Activated naive CD4-positive, alpha-beta T cell (primary cell): ENCODE measurements around the gene ACR.
"Not testable (repeated sequence)": the region's sequence is repeated elsewhere in the genome, so short reads cannot be mapped to it uniquely, and the experiment has no call there.

Experiments used
- DNase-seq, 4 experiments: peaks; one replicate each; lab custom pipeline; 2025; lab: John Stamatoyannopoulos, UW

The ACR gene

DNA sequence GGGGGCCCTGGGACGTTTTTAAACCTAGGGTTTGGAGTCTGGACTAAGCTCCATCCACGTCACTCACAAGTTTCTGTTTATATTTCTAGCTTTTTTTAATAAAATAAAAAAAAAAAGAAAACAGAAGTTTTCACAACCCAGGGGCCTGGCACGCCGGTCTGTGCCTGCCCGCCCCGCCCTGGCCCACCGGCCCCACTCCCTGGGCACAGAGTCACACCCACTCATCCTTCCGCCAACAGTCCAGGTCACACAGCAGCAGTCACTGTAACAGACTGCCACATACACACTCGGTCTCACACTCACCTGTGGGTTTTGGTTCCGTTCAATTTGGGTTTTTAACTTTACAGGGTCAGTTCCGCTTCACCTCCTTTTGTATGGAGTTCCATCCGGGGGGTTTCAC lies 5.3 kb upstream of the ACR start:
- no peak for DNase-seq

DNA sequence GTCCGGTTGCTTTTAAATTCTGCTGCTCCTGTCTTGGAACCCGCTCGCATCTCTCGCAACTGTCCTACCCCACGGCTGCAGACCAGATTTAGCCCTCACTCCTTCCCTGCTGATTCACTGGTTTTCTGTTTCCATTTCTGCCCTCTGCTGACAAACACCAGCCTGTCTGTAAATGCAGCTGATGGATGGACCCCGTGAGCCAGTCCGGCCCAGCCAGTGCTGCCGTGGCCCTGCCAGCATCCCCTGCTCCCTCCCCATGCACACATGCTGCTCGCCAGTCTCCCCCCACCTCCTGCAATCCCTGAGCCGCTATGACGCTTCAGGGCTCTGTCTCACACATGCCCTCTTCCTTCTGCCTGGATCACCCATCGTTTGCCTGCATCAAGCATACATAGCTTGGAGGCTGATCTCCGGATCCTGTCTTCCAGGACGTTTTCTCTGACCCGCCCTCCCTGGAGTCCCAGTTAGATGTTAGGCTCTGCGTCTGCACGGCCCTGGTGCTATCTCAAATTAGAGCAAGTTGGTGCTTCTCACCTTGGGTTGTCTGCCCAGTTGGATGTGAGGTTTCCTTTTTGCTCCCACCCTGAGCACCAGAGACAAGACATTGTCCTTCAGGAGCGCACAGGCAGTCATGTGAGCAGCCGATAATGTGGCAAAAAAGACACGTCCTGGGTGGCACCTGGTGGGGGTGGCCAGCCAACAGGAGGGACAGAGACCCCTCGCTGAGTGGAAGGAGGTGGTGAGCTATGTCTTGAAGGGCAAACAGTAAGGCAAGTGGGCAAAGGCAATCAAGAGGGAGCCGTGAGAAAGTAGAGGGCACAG lies 4.3 kb upstream of the ACR start:
- DNase-seq, result no peak

DNA sequence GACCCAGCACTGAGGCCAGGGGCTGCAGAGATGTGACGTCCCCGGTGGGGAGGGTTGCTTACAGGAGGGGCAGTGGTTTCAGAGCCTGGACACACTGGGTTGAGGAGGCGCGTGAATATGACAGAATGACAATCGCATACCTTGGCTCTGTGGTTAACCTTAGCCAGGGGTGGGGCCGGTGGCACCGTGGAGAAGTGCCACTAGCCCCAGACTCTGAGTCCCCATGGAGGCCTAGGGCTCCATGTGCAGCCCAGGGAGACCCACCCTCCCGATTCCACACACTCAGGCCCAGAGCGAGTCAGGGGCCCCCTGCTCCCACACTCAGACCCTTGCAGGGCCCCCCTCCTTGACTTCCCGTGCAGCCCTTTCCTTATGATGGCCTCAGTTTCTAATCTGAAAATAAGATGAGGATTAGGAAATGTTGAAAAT lies 3.6 kb upstream of the ACR start:
- DNase-seq, result no peak

DNA sequence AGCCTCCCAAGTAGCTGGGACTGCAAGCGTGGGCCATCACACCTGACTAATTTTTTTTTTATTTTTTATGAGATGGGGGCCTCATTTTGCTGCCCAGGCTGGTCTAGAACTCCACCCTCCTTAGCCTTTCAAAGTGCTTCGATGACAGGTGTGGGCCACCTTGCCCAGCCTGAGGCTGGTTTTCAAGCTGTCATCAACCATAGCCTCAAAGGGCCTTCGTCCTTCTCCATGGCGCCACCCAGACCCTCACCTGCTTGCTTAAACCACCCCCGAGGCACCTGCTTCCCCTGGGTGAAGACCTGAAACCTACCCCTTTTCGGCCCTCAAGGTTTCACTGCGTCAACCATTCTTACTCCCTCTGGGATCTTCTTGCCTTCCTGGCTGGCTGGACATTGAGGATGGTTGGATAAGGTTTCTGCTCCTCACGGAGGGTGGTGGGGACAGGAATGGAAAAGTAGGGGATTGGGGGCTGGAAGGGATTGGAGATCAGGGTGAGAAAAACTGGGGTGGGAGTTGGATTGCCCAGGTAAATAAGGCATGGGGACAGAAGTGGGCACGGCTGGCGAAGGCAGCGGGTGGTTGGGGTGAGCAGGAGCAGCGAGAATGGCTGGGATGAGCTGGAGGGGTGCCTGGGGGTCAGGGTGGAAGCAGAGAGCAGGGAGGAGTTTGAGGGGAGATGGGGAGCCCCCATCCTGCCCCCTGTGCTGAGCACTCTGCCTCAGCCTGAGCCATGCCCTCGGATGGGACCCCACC lies 2.8 kb upstream of the ACR start:
- DNase-seq, result no peak

DNA sequence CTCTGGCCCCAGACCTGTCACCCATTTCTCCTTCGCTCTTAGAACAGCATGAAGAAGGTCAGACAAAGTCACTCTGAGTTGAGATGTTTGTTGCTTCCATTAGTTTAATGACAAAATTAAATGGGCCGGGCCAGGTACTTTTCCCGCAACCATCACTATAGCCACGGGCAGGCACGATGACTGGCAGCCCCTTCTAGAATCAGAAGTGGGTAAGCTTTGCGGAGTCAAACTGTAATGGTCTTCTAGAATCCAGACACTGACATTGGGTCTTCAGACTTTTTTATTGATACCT lies 2.3 kb upstream of the ACR start:
- no peak for DNase-seq

DNA sequence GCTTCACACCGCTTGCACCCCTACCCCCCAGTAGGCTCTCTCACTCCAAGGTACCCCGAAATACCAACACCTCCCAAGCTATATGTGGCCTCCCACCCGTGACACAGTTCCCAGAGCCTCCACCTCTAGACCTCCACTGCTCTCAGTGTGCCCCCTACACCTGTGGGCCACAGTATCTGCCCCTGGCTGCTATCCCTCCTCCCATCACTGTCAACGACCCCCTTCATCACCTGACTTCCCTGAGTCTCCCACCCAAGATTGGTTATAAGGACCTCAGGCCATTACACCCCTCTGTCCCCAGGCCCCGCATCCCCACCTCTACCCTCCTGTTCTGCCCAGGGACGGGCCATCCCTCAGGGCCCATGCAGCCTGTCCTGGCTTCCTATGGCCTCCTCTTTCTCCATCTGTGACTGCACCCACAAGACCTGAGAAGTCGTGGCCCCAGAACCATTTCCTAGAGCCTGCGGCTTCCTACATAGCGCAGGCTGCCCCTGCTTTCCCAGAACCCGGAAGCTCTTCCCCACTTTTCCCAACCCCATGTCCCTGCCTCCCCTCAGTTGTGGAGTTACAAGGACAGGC lies 734 bp downstream of the ACR start:
- DNase-seq, result no peak

DNA sequence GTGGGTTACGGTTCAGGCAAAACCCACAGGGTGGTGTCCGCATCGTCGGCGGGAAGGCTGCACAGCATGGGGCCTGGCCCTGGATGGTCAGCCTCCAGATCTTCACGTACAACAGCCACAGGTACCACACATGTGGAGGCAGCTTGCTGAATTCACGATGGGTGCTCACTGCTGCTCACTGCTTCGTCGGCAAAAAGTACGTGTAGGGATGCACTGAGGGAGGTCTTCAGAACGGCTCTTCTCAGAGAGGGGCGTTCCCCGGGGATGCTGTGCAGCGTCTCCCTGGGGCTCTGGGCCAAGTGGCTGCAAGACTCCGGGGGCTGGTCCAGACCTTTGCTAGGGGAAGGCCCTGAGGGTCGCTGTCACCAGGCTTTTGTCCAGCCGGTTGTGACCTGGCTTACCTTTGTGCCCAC lies 1.3 kb downstream of the ACR start:
- no peak for DNase-seq

DNA sequence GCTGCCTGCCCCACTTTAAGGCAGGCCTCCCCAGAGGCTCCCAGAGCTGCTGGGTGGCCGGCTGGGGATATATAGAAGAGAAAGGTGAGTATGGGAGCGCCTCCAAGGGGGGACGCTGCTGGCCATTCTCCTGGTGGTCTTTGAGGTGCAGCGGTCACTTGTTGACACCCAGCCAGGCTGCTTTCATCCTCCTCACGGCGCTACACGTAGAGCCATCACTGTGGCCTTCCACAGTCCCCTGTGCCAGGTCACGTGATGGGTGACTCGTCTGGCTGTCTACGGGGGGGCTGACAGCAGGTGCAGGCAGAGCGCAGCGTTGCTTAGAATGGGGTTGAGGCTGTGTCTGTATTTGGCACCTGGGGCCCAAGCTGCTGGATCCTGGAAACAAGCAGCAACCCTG lies 1.9 kb downstream of the ACR start:
- DNase-seq, result no peak

DNA sequence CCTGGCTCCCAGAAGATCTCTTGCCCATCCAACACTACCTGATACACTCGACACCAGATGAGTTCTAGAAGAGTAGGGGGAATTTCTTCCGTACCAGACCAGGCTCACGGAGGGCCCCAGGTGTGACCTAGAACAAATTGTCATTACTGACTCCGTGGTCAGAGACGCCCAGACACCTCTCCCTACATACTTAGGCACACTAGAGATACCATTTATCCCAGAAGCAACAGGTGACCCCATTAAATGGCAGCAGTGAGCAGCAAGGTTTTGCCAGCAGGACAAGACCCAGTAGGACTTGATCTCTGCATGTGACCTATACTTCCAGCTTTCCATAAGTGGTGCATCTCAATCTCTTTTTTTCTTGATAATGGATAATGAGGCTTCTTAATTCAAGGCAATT lies 2.7 kb downstream of the ACR start:
- DNase-seq, result not testable (repeated sequence)

DNA sequence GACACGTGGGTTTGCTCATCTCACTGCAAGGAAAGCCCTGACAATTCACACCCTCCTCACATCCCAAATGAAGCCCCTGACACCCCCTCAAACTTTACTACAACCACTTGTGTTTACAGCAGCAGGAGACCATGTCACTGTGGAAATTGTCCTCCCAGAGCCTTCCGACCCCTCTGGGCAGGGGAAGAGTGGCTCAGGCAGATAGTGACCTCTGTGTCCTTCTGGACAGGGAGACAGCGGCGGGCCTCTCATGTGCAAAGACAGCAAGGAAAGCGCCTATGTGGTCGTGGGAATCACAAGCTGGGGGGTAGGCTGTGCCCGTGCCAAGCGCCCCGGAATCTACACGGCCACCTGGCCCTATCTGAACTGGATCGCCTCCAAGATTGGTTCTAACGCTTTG lies 6.4 kb downstream of the ACR start:
- DNase-seq, result not testable (repeated sequence)

DNA sequence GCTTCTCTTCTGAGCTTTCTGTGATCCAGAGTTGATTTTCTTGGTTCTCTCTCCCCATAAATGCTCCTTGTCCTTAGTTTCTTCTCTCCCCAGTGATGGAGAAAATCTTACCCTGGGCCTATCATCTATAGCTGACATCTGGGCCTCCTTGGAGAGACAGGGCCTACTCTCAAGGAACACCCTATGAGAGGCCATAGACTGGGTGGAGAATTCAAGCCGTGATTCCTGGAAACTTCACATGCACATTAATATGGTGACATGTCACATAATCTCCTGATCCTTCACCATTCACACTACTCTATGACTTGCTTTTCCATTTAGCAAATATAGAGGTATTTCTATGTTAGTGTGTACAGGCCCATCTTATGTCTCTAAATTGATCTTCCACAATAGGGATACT lies 9.5 kb downstream of the ACR start:
- DNase-seq, result not testable (repeated sequence)

DNA sequence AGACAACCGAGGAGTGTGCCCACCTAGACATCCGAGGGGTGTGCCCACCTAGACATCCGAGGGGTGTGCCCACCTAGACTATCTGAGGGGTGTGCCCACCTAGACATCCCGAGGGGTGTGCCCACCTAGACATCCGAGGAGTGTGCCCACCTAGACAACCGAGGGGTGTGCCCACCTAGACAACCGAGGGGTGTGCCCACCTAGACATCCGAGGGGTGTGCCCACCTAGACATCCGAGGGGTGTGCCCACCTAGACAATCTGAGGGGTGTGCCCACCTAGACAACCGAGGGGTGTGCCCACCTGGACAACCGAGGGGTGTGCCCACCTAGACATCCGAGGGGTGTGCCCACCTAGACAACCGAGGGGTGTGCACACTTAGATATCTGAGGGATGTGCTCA lies 10.6 kb downstream of the ACR start:
- DNase-seq, result not testable (repeated sequence)

DNA sequence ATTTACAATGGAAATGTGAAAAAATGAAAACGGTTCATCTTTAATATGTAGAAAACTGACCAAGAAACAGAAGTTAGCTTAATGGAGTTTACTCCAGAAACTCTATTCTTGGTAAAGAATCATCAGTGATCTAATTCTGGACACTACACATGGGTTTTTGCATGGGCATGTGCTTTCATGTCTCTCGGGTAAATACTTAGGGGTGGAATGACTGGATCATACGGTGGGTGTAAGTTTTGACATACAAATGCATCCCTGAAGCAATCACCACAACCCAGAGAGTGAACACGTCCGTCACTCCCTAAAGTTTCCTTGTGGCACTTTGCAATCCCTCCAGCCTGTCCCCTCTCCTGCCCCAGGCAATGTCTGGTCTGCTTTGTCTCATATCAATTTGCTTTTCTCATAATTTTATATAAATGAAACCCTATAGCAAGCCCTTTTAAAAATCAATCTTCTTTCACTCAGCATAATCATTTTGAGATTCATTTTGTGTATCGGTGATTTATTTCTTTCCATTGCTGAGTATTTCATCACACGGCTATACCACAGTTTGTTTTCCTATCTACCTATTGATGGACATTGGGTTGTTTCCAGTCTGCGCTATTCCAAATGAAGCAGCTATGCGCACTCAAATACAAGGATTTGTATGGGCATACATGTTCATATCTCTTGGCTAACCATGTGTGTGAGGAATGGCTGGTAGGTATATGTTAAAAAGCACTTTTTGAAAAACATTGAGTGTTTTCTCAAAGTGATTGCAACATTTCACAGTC lies 11.5 kb downstream of the ACR start:
- not testable (repeated sequence) for DNase-seq

DNA sequence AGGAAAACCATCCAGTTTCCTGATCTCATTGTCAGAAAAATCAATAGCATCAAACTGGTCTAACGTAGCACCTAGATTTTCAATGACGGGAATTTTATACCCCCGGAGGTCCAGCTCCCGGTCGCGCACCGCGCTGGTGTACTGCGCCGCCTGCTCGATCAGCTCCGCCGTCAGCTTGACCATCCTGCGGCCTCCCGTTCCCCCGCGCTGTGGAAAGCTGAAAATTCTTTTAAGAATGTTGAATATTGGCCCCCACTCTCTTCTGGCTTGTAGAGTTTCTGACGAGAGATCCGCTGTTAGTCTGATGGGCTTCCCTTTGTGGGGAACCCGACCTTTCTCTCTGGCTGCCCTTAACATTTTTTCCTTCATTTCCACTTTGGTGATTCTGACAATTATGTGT lies 17.2 kb downstream of the ACR start:
- not testable (repeated sequence) for DNase-seq

DNA sequence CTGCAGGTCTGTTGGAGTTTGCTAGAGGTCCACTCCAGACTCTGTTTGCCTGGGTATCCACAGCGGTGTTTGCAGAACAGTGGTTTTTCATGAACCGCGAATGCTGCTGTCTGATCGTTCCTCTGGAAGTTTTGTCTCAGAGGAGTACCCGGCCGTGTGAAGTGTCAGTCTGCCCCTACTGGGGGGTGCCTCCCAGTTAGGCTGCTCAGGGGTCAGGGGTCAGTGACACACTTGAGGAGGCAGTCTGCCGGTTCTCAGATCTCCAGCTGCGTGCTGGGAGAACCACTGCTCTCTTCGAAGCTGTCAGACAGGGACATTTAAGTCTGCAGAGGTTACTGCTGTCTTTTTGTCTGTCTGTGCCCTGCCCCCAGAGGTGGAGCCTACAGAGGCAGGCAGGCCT lies 18.4 kb downstream of the ACR start:
- not testable (repeated sequence) for DNase-seq

DNA sequence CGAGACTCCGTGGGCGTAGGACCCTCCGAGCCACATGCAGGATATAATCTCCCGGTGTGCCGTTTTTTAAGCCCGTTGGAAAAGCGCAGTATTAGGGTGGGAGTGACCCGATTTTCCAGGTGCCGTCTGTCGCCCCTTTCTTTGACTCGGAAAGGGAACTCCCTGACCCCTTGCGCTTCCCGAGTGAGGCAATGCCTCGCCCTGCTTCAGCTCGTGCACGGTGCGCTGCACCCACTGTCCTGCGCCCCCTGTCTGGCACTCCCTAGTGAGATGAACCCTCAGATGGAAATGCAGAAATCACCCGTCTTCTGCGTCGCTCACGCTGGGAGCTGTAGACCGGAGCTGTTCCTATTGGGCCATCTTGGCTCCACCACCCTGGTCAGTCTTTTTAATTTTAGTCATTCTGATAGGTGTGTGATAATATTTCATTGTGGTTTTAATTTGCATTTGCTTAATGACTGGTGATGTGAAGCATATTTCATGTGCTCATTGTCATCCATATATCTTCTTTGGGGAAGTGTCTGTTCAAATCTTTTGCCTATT lies 19.0 kb downstream of the ACR start:
- peak in 2 of 4 experiments; percentile 58 to 66 for DNase-seq

DNA sequence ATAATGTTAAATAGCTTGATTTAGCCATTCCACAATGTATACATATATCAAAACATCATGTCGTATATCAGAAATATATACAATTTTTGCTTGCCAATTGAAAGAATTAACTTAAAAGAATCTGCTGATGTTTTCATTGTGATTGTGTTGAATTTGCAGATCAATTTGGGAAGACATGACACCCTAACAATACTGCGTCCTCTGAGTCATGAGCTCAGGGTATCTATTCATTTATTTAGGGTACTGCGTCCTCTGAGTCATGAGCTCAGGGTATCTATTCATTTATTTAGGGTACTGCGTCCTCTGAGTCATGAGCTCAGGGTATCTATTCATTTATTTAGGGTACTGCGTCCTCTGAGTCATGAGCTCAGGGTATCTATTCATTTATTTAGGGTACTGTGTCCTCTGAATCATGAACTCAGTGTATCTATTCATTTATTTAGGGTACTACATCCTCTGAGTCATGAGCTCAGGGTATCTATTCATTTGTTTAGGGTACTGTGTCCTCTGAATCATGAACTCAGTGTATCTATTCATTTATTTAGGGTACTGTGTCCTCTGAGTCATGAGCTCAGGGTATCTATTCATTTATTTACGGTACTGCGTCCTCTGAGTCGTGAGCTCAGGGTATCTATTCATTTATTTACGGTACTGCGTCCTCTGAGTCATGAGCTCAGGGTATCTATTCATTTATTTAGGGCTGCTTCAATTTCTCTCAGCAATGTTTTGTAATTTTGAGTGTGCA lies 21.8 kb downstream of the ACR start:
- not testable (repeated sequence) for DNase-seq

DNA sequence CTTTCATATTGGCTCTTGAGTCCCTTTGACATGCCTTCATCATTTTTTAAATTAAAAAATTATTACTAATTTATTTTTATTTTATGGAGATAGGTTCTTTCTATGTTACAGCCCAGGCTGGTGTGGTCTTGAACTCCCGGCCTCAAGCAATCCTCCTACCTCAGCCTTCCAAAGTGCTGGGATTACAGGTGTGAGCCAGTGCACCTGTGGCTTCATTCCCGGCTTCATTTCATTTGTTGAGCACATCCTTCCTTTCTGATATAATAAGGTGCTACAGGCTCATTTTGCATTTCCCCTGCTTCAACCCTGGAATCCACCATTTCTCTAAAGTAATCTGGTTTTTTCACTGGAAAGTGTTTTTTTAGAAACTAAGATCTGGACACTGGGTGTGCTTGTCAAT lies 23.8 kb downstream of the ACR start:
- DNase-seq, result not testable (repeated sequence)

DNA sequence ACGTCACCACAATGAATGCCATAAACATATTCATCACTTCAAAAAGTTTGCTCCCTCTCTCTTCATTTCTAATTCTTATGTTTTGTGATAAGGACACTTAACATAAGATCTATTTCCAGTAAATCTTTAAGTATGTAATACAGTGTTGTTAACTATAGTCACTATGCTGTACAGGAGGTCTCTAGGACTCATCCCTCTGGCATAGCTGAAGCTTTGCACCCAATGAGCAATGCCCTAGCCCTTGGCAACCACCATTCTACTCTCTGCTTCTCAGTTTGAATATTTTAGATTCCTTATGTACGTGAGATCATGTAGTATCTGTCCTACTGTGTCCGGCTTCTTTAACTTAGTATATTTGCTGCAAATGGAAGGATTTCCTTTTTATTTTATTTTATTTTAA lies 26.3 kb downstream of the ACR start:
- not testable (repeated sequence) for DNase-seq

DNA sequence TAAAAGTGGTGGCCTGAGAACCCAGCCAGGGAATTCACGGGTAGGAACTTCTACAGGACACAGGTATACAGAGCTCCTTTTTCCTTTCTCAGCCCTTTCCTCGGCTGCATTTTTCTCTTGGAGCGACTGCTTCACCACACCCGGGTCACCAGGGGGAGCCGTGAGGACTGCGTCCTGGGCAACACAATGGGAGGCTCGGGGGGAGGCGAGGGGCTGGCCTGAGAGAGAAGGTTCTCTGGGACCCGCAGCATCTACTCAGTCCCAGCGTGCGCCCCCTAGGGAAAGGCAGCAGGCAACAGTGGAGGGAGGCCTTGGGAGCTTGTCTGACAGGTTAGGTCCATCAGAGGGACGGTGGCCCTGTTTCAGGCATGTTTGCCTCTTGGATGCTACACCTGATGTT lies 37.1 kb downstream of the ACR start:
- not testable (repeated sequence) for DNase-seq

DNA sequence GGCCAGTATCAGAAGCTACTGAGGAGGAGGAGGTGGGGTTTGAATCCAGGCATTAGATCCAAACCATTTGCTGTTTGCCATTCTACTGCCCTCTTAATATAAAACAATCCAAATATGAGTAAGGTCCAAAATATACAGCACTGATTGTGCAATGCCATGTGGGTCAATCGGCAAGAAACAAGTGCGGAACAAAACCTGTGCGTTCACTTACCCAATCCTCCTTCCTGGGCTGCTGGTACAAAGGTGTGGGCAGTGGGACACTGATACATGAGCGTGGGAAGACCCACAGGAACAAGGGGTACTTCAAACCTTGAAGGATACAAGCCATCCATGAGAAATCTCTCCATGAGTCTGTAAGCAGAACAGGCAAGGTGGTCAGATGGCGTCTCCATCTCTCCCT lies 39.6 kb downstream of the ACR start:
- DNase-seq, result not testable (repeated sequence)
